22Rv1 (cell line): ENCODE measurements around the gene CCDC24.

Experiments used
- CTCF ChIP-seq: fragments of 450-650 bp; IDR thresholded peaks from 2 replicates; pipeline ENCODE4 v1.5.1; 2017; ENCODE audit warnings: mild to moderate bottlenecking
- ZFX ChIP-seq: fragments of 450-650 bp; IDR thresholded peaks from 2 replicates; pipeline ENCODE4 v1.6.1; 2017; ENCODE audit warnings: antibody characterized with exemption, borderline replicate concordance

- TF ChIP-seq CTCF (no peak), ZFX (no peak)
Observed at GRCh38 chr1:43957407-43958040, 33.9 kb upstream of the CCDC24 start.
